Neural cell (in vitro differentiated cells): ENCODE results near the gene GCNA. TPM values are rescaled to one million over a fixed set of nuclear protein-coding genes. Genes with fewer than 3 reads are reported as not detected.

ENCODE experiments used
- H2AFZ ChIP-seq: fragments of 200-600, 300-800 bp; sonication (generic), shearing (Covaris generic); 2 replicates; pipeline ENCODE4 v1.6.0; 2014; ENCODE audit warnings: low read depth, mild to moderate bottlenecking, antibody characterized with exemption, low read length, moderate library complexity
- H3F3A ChIP-seq: fragments of 200-600 bp; shearing (Covaris generic); 2 replicates; pipeline ENCODE4 v1.6.1; 2016; ENCODE audit warnings: mild to moderate bottlenecking, moderate library complexity, mixed read lengths, antibody characterized with exemption, low read length; ENCODE audit not compliant: insufficient read depth, poor library complexity, severe bottlenecking
- H3K27ac ChIP-seq: fragments of 200-600, 300-800 bp; sonication (generic), shearing (Covaris generic); 2 replicates; pipeline ENCODE4 v1.5.1; 2014; ENCODE audit warnings: mild to moderate bottlenecking, low read length, moderate library complexity
- H3K27me3 ChIP-seq: fragments of 300-800, 200-600 bp; sonication (generic), shearing (Covaris generic); 2 replicates; pipeline ENCODE4 v1.6.0; 2014; ENCODE audit warnings: mild to moderate bottlenecking, low read depth, low read length, moderate library complexity; ENCODE audit not compliant: insufficient read depth
- H3K36me3 ChIP-seq: fragments of 300-800, 200-600 bp; sonication (generic), shearing (Covaris generic); 2 replicates; pipeline ENCODE4 v1.5.1; 2014; ENCODE audit warnings: mild to moderate bottlenecking, antibody characterized with exemption, low read length, moderate library complexity; ENCODE audit not compliant: insufficient read depth
- H3K4me2 ChIP-seq: fragments of 300-800, 200-600 bp; sonication (generic), shearing (Covaris generic); 2 replicates; pipeline ENCODE4 v1.6.0; 2014; ENCODE audit warnings: mild to moderate bottlenecking, low read length
- H3K4me3 ChIP-seq: fragments of 300-800, 200-600 bp; sonication (generic), shearing (Covaris generic); 2 replicates; pipeline ENCODE4 v1.5.1; 2014; ENCODE audit warnings: mild to moderate bottlenecking, low read length, moderate library complexity
- H3K79me2 ChIP-seq: fragments of 200-600 bp; shearing (Covaris generic); replicated peaks from 2 replicates; pipeline ENCODE4 v1.6.0; 2014; ENCODE audit warnings: mild to moderate bottlenecking, low read length, moderate library complexity; ENCODE audit not compliant: insufficient read depth
- H3K9ac ChIP-seq: fragments of 300-800, 200-600 bp; sonication (generic), shearing (Covaris generic); 2 replicates; pipeline ENCODE4 v1.6.1; 2016; ENCODE audit warnings: mild to moderate bottlenecking, low read length, mixed read lengths
- H3K9me2 ChIP-seq: fragments of 200-600 bp; shearing (Covaris generic); 2 replicates; pipeline ENCODE4 v1.6.1; 2016; ENCODE audit warnings: mild to moderate bottlenecking, low read length, mixed read lengths; ENCODE audit not compliant: insufficient read depth
- H3K9me3 ChIP-seq: fragments of 200-600, 300-800 bp; sonication (generic), shearing (Covaris generic); 2 replicates; pipeline ENCODE4 v1.6.1; 2016; ENCODE audit warnings: mild to moderate bottlenecking, mixed run types, low read length, moderate library complexity, mixed read lengths
- H4K20me1 ChIP-seq: fragments of 200-600 bp; shearing (Covaris generic); 2 replicates; pipeline ENCODE4 v1.6.1; 2016; ENCODE audit warnings: mild to moderate bottlenecking, mixed run types; ENCODE audit not compliant: insufficient read depth
- CTCF ChIP-seq: fragments of 450-650 bp; IDR thresholded peaks from 2 replicates; pipeline ENCODE4 v1.5.1; 2014; ENCODE audit warnings: antibody characterized with exemption, mild to moderate bottlenecking, moderate library complexity; ENCODE audit not compliant: poor library complexity, severe bottlenecking
- EP300 ChIP-seq: fragments of 450-650 bp; conservative IDR thresholded peaks from 2 replicates; pipeline ENCODE4 v1.6.1; 2014; ENCODE audit warnings: antibody characterized with exemption, mild to moderate bottlenecking, moderate library complexity; ENCODE audit not compliant: poor library complexity, severe bottlenecking
- EZH2 ChIP-seq: fragments of 200-600, 300-800 bp; shearing (Covaris generic), sonication (generic); IDR thresholded peaks from 2 replicates; pipeline ENCODE4 v1.6.1; 2014; ENCODE audit warnings: antibody characterized with exemption, low read length, borderline replicate concordance, mild to moderate bottlenecking; ENCODE audit not compliant: insufficient read depth, poor library complexity, severe bottlenecking
- MXI1 ChIP-seq: fragments of 450-650 bp; conservative IDR thresholded peaks from 2 replicates; pipeline ENCODE4 v1.6.1; 2014; ENCODE audit warnings: antibody characterized with exemption, mild to moderate bottlenecking; ENCODE audit not compliant: poor library complexity, severe bottlenecking
- POLR2AphosphoS5 ChIP-seq: IDR thresholded peaks from 2 replicates; pipeline ENCODE4 v1.6.1; 2012
- RAD21 ChIP-seq: fragments of 450-650 bp; conservative IDR thresholded peaks from 2 replicates; pipeline ENCODE4 v1.6.1; 2014; ENCODE audit warnings: antibody characterized with exemption, mild to moderate bottlenecking, moderate library complexity
- SMC3 ChIP-seq: fragments of 450-650 bp; conservative IDR thresholded peaks from 2 replicates; pipeline ENCODE4 v1.6.1; 2014; ENCODE audit warnings: antibody characterized with exemption, mild to moderate bottlenecking, moderate library complexity; ENCODE audit not compliant: poor library complexity
- TAF1 ChIP-seq: IDR thresholded peaks from 2 replicates; pipeline ENCODE4 v1.6.1; 2012; ENCODE audit warnings: low read depth
- polyA plus RNA-seq: library from polyadenylated mRNA; depleted of rRNA; stranded (reverse); fragments of >200 nt; gene quantifications from 2 replicates; pipeline ENCODE4 v1.2.3, GENCODE V29; 2014
- TF ChIP-seq, protein P1 (sequence below): IDR thresholded peaks from 2 replicates; pipeline ENCODE4 v1.6.1; 2012; ENCODE audit warnings: borderline replicate concordance

The GCNA gene
- polyA plus RNA-seq, 1 donor from 2014 or later = 11.0 TPM

DNA sequence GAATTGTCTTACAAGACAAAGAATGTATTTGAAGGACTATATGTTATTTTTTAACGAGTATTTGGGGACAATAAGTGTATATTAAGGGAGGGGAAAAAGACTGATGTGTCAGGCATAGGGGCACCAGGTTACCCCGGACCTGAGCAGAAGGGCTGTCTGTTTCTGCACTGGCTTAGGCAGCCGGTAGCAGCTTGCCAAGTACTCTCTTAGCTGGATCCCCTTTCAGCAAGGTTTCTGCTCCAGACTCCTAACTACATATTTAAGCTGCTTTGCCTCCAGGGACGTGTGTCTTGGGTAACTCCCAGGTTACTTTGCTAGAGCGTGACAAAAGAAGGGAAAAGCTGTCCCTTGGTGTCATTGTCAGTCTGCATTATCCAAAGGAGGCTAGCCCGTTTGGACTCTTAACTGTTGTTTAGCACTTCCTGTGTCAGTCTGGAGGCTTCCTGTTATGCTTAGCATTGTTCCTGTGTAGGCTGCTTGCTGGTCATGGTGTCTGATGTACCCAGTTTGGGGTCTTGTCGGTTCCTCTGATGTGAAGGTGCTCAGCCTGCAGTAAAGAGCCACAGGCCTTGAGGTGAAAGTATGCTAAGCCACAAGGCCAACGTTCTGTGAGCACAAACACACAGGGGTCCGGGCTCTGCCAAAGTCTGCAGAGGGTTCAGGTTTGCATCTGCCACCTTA is 28.4 kb downstream of the GCNA start:
- H3K9me3 ChIP-seq = no peaks in the 10 kb centered on the region
- no peaks in the 10 kb centered on the region for H3K27me3 ChIP-seq
- no peaks in the 10 kb centered on the region for H3K79me2 ChIP-seq
- H3K27ac ChIP-seq = no peak overlapping the region
- no peak overlapping the region for H2AFZ ChIP-seq
- TF ChIP-seq EZH2 = no peak
- TF ChIP-seq CTCF = no peak
- no peak for TF ChIP-seq POLR2AphosphoS5
- TF ChIP-seq, protein P1, sequence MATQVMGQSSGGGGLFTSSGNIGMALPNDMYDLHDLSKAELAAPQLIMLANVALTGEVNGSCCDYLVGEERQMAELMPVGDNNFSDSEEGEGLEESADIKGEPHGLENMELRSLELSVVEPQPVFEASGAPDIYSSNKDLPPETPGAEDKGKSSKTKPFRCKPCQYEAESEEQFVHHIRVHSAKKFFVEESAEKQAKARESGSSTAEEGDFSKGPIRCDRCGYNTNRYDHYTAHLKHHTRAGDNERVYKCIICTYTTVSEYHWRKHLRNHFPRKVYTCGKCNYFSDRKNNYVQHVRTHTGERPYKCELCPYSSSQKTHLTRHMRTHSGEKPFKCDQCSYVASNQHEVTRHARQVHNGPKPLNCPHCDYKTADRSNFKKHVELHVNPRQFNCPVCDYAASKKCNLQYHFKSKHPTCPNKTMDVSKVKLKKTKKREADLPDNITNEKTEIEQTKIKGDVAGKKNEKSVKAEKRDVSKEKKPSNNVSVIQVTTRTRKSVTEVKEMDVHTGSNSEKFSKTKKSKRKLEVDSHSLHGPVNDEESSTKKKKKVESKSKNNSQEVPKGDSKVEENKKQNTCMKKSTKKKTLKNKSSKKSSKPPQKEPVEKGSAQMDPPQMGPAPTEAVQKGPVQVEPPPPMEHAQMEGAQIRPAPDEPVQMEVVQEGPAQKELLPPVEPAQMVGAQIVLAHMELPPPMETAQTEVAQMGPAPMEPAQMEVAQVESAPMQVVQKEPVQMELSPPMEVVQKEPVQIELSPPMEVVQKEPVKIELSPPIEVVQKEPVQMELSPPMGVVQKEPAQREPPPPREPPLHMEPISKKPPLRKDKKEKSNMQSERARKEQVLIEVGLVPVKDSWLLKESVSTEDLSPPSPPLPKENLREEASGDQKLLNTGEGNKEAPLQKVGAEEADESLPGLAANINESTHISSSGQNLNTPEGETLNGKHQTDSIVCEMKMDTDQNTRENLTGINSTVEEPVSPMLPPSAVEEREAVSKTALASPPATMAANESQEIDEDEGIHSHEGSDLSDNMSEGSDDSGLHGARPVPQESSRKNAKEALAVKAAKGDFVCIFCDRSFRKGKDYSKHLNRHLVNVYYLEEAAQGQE = no peak
- TF ChIP-seq EP300 = no peak
- TF ChIP-seq SMC3 = no peak
- no peaks in the 10 kb centered on the region for H3K36me3 ChIP-seq
- H4K20me1 ChIP-seq = no peaks in the 10 kb centered on the region
- H3K4me2 ChIP-seq = no peak overlapping the region
- H3K9ac ChIP-seq = no peak overlapping the region
- H3K9me2 ChIP-seq = no peaks in the 10 kb centered on the region
- no peak overlapping the region for H3K4me3 ChIP-seq
- H3F3A ChIP-seq = no peaks in the 10 kb centered on the region

GRCh38 chrX:71607488-71607887 is 29.3 kb downstream of the GCNA start:
- H3K9me2 ChIP-seq = no peaks in the 10 kb centered on the region
- H3K4me2 ChIP-seq = no peak overlapping the region
- H3K9me3 ChIP-seq = no peaks in the 10 kb centered on the region
- H2AFZ ChIP-seq = no peak overlapping the region
- no peaks in the 10 kb centered on the region for H3K27me3 ChIP-seq
- no peaks in the 10 kb centered on the region for H3K79me2 ChIP-seq
- H3K9ac ChIP-seq = no peak overlapping the region
- no peaks in the 10 kb centered on the region for H3K36me3 ChIP-seq
- no peak overlapping the region for H3K4me3 ChIP-seq
- no peak overlapping the region for H3K27ac ChIP-seq
- TF ChIP-seq TAF1 = no peak
- no peak for TF ChIP-seq SMC3
- TF ChIP-seq EP300 = no peak
- TF ChIP-seq EZH2 = no peak
- TF ChIP-seq, protein P1 = no peak
- no peak for TF ChIP-seq MXI1
- no peak for TF ChIP-seq RAD21
- no peak for TF ChIP-seq POLR2AphosphoS5
- no peak for TF ChIP-seq CTCF
- no peaks in the 10 kb centered on the region for H3F3A ChIP-seq
- H4K20me1 ChIP-seq = no peaks in the 10 kb centered on the region
